OCI-LY1 (cell line): ENCODE results near the gene TMEM100.

Source experiments
- H2AFZ ChIP-seq: fragments of 200-600 bp; sonication (generic), shearing (Covaris generic); 2 replicates; pipeline ENCODE4 v1.6.0; 2014; ENCODE audit warnings: antibody characterized with exemption, mild to moderate bottlenecking, low read length
- H3F3A ChIP-seq: fragments of 200-600 bp; sonication (generic), shearing (Covaris generic); 2 replicates; pipeline ENCODE4 v1.6.0; 2014; ENCODE audit warnings: mild to moderate bottlenecking, antibody characterized with exemption, low read length, moderate library complexity; ENCODE audit not compliant: insufficient read depth
- H3K27ac ChIP-seq: fragments of 200-600 bp; sonication (generic); 2 replicates; pipeline ENCODE4 v1.5.1; 2014; ENCODE audit warnings: low read length, mixed run types, mild to moderate bottlenecking, low read depth; ENCODE audit not compliant: poor library complexity, severe bottlenecking
- H3K27me3 ChIP-seq: fragments of 200-600 bp; sonication (generic); 2 replicates; pipeline ENCODE4 v1.6.0; 2014; ENCODE audit warnings: antibody characterized with exemption, mild to moderate bottlenecking, low read length, moderate library complexity; ENCODE audit not compliant: insufficient read depth
- H3K36me3 ChIP-seq: fragments of 200-600 bp; sonication (generic); 2 replicates; pipeline ENCODE4 v1.6.1; 2014; ENCODE audit warnings: mild to moderate bottlenecking, antibody characterized with exemption, low read length, moderate library complexity, mixed read lengths; ENCODE audit not compliant: insufficient read depth
- H3K4me1 ChIP-seq: fragments of 200-600 bp; sonication (generic); 2 replicates; pipeline ENCODE4 v1.5.1; 2014; ENCODE audit warnings: mild to moderate bottlenecking, low read length, moderate library complexity; ENCODE audit not compliant: insufficient read depth, severe bottlenecking
- H3K4me2 ChIP-seq: fragments of 200-600 bp; sonication (generic), shearing (Covaris generic); 2 replicates; pipeline ENCODE4 v1.6.1; 2014; ENCODE audit warnings: low read length
- H3K4me3 ChIP-seq: fragments of 200-600 bp; sonication (generic); 2 replicates; pipeline ENCODE4 v1.5.1; 2014; ENCODE audit warnings: low read length, low read depth, mild to moderate bottlenecking, mixed read lengths; ENCODE audit not compliant: poor library complexity, severe bottlenecking
- H3K79me2 ChIP-seq: fragments of 200-600 bp; shearing (Covaris generic); 2 replicates; pipeline ENCODE4 v1.6.1; 2016; ENCODE audit warnings: mixed run types, low read length, mixed read lengths; ENCODE audit not compliant: insufficient read depth
- H3K9ac ChIP-seq: fragments of 200-600 bp; sonication (generic), shearing (Covaris generic); 2 replicates; pipeline ENCODE4 v1.6.1; 2014; ENCODE audit warnings: mild to moderate bottlenecking, low read length, mixed read lengths
- H3K9me2 ChIP-seq: fragments of 200-600 bp; sonication (generic), shearing (Covaris generic); 2 replicates; pipeline ENCODE4 v1.6.1; 2014; ENCODE audit warnings: low read depth, mild to moderate bottlenecking, low read length, mixed read lengths
- H3K9me3 ChIP-seq: fragments of 200-600 bp; shearing (Covaris generic); 2 replicates; pipeline ENCODE4 v1.6.1; 2014; ENCODE audit warnings: low read length, mixed read lengths
- H4K20me1 ChIP-seq: fragments of 200-600 bp; sonication (generic), shearing (Covaris generic); 2 replicates; pipeline ENCODE4 v1.6.0; 2016; ENCODE audit warnings: mild to moderate bottlenecking, low read length; ENCODE audit not compliant: insufficient read depth
- CTCF ChIP-seq: fragments of 200-600 bp; sonication (generic), shearing (Covaris generic); IDR thresholded peaks from 2 replicates; pipeline ENCODE4 v1.5.1; 2017; ENCODE audit warnings: mild to moderate bottlenecking, antibody characterized with exemption, low read length, moderate library complexity, mixed read lengths
- EZH2 ChIP-seq: fragments of 200-600 bp; sonication (generic), shearing (Covaris generic); IDR thresholded peaks from 2 replicates; pipeline ENCODE4 v1.8.0; 2017; ENCODE audit warnings: borderline replicate concordance, mixed run types, mild to moderate bottlenecking, antibody characterized with exemption, low read length, moderate library complexity, mixed read lengths

The TMEM100 gene

GRCh38 chr17:55737976-55738501, 15.4 kb upstream of the TMEM100 start:
- no peak overlapping the region for H3K9ac ChIP-seq
- H3K27me3 ChIP-seq, result no peaks in the 10 kb centered on the region
- H4K20me1 ChIP-seq, result no peaks in the 10 kb centered on the region
- H2AFZ ChIP-seq, result no peak overlapping the region
- no peaks in the 10 kb centered on the region for H3K36me3 ChIP-seq
- no peaks in the 10 kb centered on the region for H3F3A ChIP-seq
- H3K4me3 ChIP-seq, result no peak overlapping the region
- H3K79me2 ChIP-seq, result no peaks in the 10 kb centered on the region
- TF ChIP-seq EZH2, result no peak
- no peak for TF ChIP-seq CTCF
- no peak overlapping the region for H3K4me2 ChIP-seq
- H3K4me1 ChIP-seq, result peaks cover 7% of the 10 kb centered on the region
- H3K27ac ChIP-seq, result no peak overlapping the region
- no peaks in the 10 kb centered on the region for H3K9me3 ChIP-seq
- H3K9me2 ChIP-seq, result no peaks in the 10 kb centered on the region

GRCh38 chr17:55735731-55736405, 13.2 kb upstream of the TMEM100 start:
- no peak overlapping the region for H2AFZ ChIP-seq

GRCh38 chr17:55734128-55734781, 11.6 kb upstream of the TMEM100 start:
- Histone ChIP-seq H4K20me1 (no peaks in the 10 kb centered on the region), H3K4me3 (no peak overlapping the region), H3K27ac (no peak overlapping the region), H3K9me2 (no peaks in the 10 kb centered on the region), H3K27me3 (no peaks in the 10 kb centered on the region), H3K9me3 (no peaks in the 10 kb centered on the region), H3K9ac (no peak overlapping the region), H3K4me2 (no peak overlapping the region), H3K4me1 (no peaks in the 10 kb centered on the region), H3K36me3 (no peaks in the 10 kb centered on the region), H2AFZ (no peak overlapping the region), H3K79me2 (no peaks in the 10 kb centered on the region), H3F3A (no peaks in the 10 kb centered on the region)
- no peak for TF ChIP-seq EZH2
- TF ChIP-seq CTCF, result no peak

More at GRCh38 chr17:55735731-55736405, 13.2 kb upstream of the TMEM100 start:
- H3K9me2 ChIP-seq, result no peaks in the 10 kb centered on the region
- H3F3A ChIP-seq, result no peaks in the 10 kb centered on the region
- no peak for TF ChIP-seq EZH2
- TF ChIP-seq CTCF, result peak; percentile 82
- H3K27ac ChIP-seq, result no peak overlapping the region
- no peak overlapping the region for H3K4me3 ChIP-seq
- no peaks in the 10 kb centered on the region for H3K79me2 ChIP-seq
- H3K9ac ChIP-seq, result no peak overlapping the region
- H3K4me1 ChIP-seq, result no peaks in the 10 kb centered on the region
- no peaks in the 10 kb centered on the region for H4K20me1 ChIP-seq
- no peaks in the 10 kb centered on the region for H3K9me3 ChIP-seq
- H3K4me2 ChIP-seq, result no peak overlapping the region
- no peaks in the 10 kb centered on the region for H3K36me3 ChIP-seq
- H3K27me3 ChIP-seq, result no peaks in the 10 kb centered on the region
